ENCODE results near the gene ARHGAP25. TPM values are rescaled to one million over a fixed set of nuclear protein-coding genes. Genes with fewer than 3 reads are reported as not detected.

ARHGAP25 gene
- polyA plus RNA-seq, 3 donors, result 20.8 to 56.8 (median 36.3) TPM

DNA sequence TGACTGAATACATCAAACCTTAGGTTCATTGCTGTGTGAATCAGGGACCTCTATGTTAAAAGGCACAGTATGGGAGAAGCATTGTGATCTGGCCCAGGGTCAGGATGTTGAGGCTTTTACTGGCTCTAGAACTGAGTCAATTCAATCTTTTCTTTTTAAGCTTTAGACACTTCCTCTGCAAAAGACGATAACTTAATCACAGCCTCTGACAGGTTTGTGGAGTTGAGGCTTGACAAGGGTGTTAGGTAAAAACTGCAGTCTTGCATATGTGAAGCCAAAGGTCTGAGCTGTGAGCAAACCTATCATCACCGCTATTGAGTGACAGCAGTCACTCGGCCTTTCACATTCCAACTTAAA, 17.3 kb upstream of the ARHGAP25 start:
- intact Hi-C loops (cut with micrococcal nuclease), result no loop called here
- H3K4me3 ChIP-seq (replicated peaks in 1 of 3; ENCODE audit: low read depth in 2 of 3, low read length in 3 of 3), result no peak overlapping the region
- no peak overlapping the region for H3K4me2 ChIP-seq (replicated peaks; ENCODE audit: extremely low read depth, low read length, poor library complexity, severe bottlenecking)
- H3K9ac ChIP-seq (ENCODE audit: insufficient read depth, low read length, poor library complexity, severe bottlenecking), result no peak overlapping the region
- peaks cover 3 to 5% of the 10 kb centered on the region in 2 donors for H3K36me3 Mint-ChIP-seq
- H3K27me3 Mint-ChIP-seq (ENCODE audit: low read depth in 3 of 3), result peaks cover 0 to 7% (median 6%) of the 10 kb centered on the region in 3 donors
- TF ChIP-seq, protein P1, sequence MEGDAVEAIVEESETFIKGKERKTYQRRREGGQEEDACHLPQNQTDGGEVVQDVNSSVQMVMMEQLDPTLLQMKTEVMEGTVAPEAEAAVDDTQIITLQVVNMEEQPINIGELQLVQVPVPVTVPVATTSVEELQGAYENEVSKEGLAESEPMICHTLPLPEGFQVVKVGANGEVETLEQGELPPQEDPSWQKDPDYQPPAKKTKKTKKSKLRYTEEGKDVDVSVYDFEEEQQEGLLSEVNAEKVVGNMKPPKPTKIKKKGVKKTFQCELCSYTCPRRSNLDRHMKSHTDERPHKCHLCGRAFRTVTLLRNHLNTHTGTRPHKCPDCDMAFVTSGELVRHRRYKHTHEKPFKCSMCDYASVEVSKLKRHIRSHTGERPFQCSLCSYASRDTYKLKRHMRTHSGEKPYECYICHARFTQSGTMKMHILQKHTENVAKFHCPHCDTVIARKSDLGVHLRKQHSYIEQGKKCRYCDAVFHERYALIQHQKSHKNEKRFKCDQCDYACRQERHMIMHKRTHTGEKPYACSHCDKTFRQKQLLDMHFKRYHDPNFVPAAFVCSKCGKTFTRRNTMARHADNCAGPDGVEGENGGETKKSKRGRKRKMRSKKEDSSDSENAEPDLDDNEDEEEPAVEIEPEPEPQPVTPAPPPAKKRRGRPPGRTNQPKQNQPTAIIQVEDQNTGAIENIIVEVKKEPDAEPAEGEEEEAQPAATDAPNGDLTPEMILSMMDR (IDR thresholded peaks at IDR 0.05), result no peak
- no peaks in the 10 kb centered on the region for H3K36me3 ChIP-seq (replicated peaks in 1 of 2; ENCODE audit: control insufficient read depth in 1 of 2, insufficient read depth in 2 of 2, low read length in 2 of 2)
- no peak for DNase-seq
- H3K79me2 ChIP-seq (ENCODE audit: insufficient read depth, low read length), result no peaks in the 10 kb centered on the region
- no peak overlapping the region for H2AFZ ChIP-seq (ENCODE audit: insufficient read depth, low read depth, low read length, poor library complexity, severe bottlenecking)
- H3K27ac ChIP-seq (ENCODE audit: low read depth in 1 of 2, low read length in 2 of 2), result no peak overlapping the region
- H3K4me1 Mint-ChIP-seq, result peaks cover 43% of the 10 kb centered on the region
- peak overlapping the region in 1 of 7 donors; percentile 8 for H3K27ac Mint-ChIP-seq
- H3K9me3 ChIP-seq (replicated peaks in 1 of 2; ENCODE audit: control insufficient read depth in 1 of 2, insufficient read depth in 1 of 2, low read length in 2 of 2), result no peaks in the 10 kb centered on the region
- H3K4me1 ChIP-seq (ENCODE audit: control insufficient read depth in 1 of 2, insufficient read depth in 2 of 2, low read length in 2 of 2), result peaks cover 24 to 34% of the 10 kb centered on the region in 2 donors
- no peak overlapping the region for H3K4me3 Mint-ChIP-seq
- no peaks in the 10 kb centered on the region for H4K20me1 ChIP-seq (ENCODE audit: insufficient read depth, low read length)
- H3K27me3 ChIP-seq (ENCODE audit: control insufficient read depth in 2 of 2, insufficient read depth in 2 of 2, low read length in 2 of 2), result no peaks in the 10 kb centered on the region
- peaks cover 0 to 2% (median 0%) of the 10 kb centered on the region in 7 donors for H3K9me3 Mint-ChIP-seq
- no CpG with 5 or more reads among the region's 3 CpGs for WGBS (ENCODE audit: insufficient coverage)

DNA sequence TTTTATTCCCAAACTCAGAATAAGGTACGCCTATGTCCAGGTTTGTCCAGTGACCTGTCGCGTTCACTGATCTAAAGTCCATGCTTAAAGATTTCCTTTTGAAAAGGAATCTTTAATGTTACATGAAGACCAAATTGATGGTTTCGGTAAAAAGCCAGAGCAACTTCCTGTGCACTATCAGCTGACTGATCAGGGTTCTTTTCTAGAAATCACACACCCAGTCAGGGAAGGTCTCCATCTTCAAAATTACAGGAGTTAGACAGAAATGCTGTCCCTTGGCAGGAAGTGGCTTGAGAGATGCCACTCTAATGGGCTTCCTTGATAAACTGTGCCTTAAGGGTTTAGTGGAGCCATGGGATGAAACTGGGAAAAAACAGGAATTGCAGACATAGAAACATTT, 14.7 kb upstream of the ARHGAP25 start:
- Histone ChIP-seq H3K9me3 (replicated peaks in 1 of 2; ENCODE audit: control insufficient read depth in 1 of 2, insufficient read depth in 1 of 2, low read length in 2 of 2) (no peaks in the 10 kb centered on the region), H3K9ac (ENCODE audit: insufficient read depth, low read length, poor library complexity, severe bottlenecking) (no peak overlapping the region), H4K20me1 (ENCODE audit: insufficient read depth, low read length) (no peaks in the 10 kb centered on the region), H2AFZ (ENCODE audit: insufficient read depth, low read depth, low read length, poor library complexity, severe bottlenecking) (no peak overlapping the region), H3K4me2 (replicated peaks; ENCODE audit: extremely low read depth, low read length, poor library complexity, severe bottlenecking) (no peak overlapping the region), H3K4me1 (ENCODE audit: control insufficient read depth in 1 of 2, insufficient read depth in 2 of 2, low read length in 2 of 2) (peaks cover 19 to 36% of the 10 kb centered on the region in 2 donors), H3K4me3 (replicated peaks in 1 of 3; ENCODE audit: low read depth in 2 of 3, low read length in 3 of 3) (no peak overlapping the region), H3K79me2 (ENCODE audit: insufficient read depth, low read length) (no peaks in the 10 kb centered on the region), H3K27ac (ENCODE audit: low read depth in 1 of 2, low read length in 2 of 2) (no peak overlapping the region), H3K36me3 (replicated peaks in 1 of 2; ENCODE audit: control insufficient read depth in 1 of 2, insufficient read depth in 2 of 2, low read length in 2 of 2) (no peaks in the 10 kb centered on the region), H3K27me3 (ENCODE audit: control insufficient read depth in 2 of 2, insufficient read depth in 2 of 2, low read length in 2 of 2) (no peaks in the 10 kb centered on the region)
- Mint-ChIP-seq H3K4me3 (no peak overlapping the region), H3K9me3 (peaks cover 0 to 2% (median 0%) of the 10 kb centered on the region in 7 donors), H3K36me3 (peaks cover 3 to 4% of the 10 kb centered on the region in 2 donors), H3K27me3 (ENCODE audit: low read depth in 3 of 3) (peaks cover 0 to 7% (median 6%) of the 10 kb centered on the region in 3 donors), H3K27ac (no peak overlapping the region), H3K4me1 (peaks cover 32% of the 10 kb centered on the region)
- 100% methylated on average over 3 of the region's 4 CpGs for WGBS (ENCODE audit: insufficient coverage)
- DNase-seq, result no peak
- TF ChIP-seq, protein P1 (IDR thresholded peaks at IDR 0.05), result no peak
- intact Hi-C loops (cut with micrococcal nuclease), result no loop called here

Data from CD14-positive monocyte (primary cell).